ENCODE results near the gene PAX2. TPM values are rescaled to one million over a fixed set of nuclear protein-coding genes. Genes with fewer than 3 reads are reported as not detected.

The PAX2 gene
- total and polyA plus RNA-seq, 2 of the 8 experiments (the other 6 are each of a cell fraction or from before 2014, with no cell fraction given), result 0.02 TPM; not detected in 1

DNA sequence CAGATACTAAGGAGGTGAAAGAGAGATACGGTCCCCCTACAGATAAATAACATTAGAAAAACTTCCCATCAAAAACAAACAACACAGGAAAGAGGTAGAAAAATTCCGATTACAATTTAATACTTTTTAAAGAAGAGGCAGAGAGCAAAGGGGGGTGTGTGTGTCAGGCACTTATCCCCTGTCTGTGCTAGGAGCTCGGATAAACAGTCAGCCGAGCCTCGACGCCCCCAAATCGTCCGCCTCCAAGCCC, 3.6 kb downstream of the PAX2 start:
- Histone ChIP-seq H3K4me3 (ENCODE audit: extremely low read depth in 1 of 4, insufficient read depth in 2 of 4, low read depth in 3 of 4, low read length in 4 of 4) (0 out of 8 replicates have a peak overlapping the region, but pooled peaks of 1 of the 4 experiments have one; percentile 20), H3K27ac (ENCODE audit: low read depth, low read length) (no peak overlapping the region)
- 12% methylated on average over 8 of the region's 8 CpGs; no CpG with 5 or more reads in 1 of the 2 experiments for WGBS, 2 experiments (ENCODE audit: extremely low coverage in 1 of 2, insufficient coverage in 1 of 2, insufficient read length in 1 of 2, insufficient replicate concordance in 2 of 2, low coverage in 1 of 2, low lambda C conversion rate in 2 of 2, missing lambda C conversion rate in 1 of 2)
- TF ChIP-seq POLR2AphosphoS5 (IDR thresholded peaks at IDR 0.05; ENCODE audit: low read depth, low read length) (no peak), CBX8 (IDR thresholded peaks at IDR 0.05; ENCODE audit: borderline replicate concordance, low read depth, low read length) (peak; percentile 1; the same call in 1 of the 2 replicates)

More for the DNA sequence above, 3.6 kb downstream of the PAX2 start:
- POLR2A ChIA-PET (ENCODE audit: partially characterized antibody), result no interaction called here
- Histone ChIP-seq H2BK120ac (replicated peaks; ENCODE audit: low read depth, low read length) (no peak overlapping the region), H3K79me1 (ENCODE audit: low read depth, low read length) (no peaks in the 10 kb centered on the region), H3K18ac (ENCODE audit: extremely low read depth, low read length) (no peak overlapping the region), H2BK12ac (ENCODE audit: low read depth, low read length) (no peak overlapping the region), H3K56ac (replicated peaks; ENCODE audit: insufficient read length, low read depth, low read length) (no peak overlapping the region), H3K9ac (replicated peaks in 1 of 4; ENCODE audit: extremely low read depth in 1 of 4, low read depth in 3 of 4, low read length in 3 of 4) (no peak overlapping the region), H4K20me1 (replicated peaks in 1 of 2; ENCODE audit: control insufficient read depth in 1 of 2, insufficient read depth in 2 of 2, low read length in 2 of 2) (peaks cover 20 to 40% of the 10 kb centered on the region in 2 experiments), H2AK5ac (ENCODE audit: low read depth, low read length) (no peak overlapping the region), H3K9me3 (ENCODE audit: insufficient read depth in 2 of 2, low read depth in 1 of 2, low read length in 1 of 2) (no peaks in the 10 kb centered on the region), H3K4ac (replicated peaks; ENCODE audit: insufficient read length, low read depth, low read length) (no peak overlapping the region), H3K79me2 (ENCODE audit: control insufficient read depth in 1 of 2, insufficient read depth in 2 of 2, low read length in 2 of 2) (no peaks in the 10 kb centered on the region), H4K8ac (ENCODE audit: extremely low read depth, insufficient read depth, low read length) (peak overlapping the region; percentile 28; the same call in 1 of the 2 replicates), H3K14ac (ENCODE audit: insufficient read length) (no peak overlapping the region), H3K27me3 (replicated peaks in 1 of 4; ENCODE audit: control insufficient read depth in 3 of 4, extremely low read depth in 1 of 4, insufficient read depth in 3 of 4, low read length in 3 of 4) (peaks cover 83 to 94% (median 92%) of the 10 kb centered on the region in 4 experiments), H2BK15ac (ENCODE audit: low read length) (no peak overlapping the region), H3K23me2 (ENCODE audit: low read depth, low read length) (peaks cover 2% of the 10 kb centered on the region; the same call in 1 of the 2 replicates), H2BK5ac (ENCODE audit: low read depth, low read length) (no peak overlapping the region), H3K4me1 (replicated peaks in 1 of 4; ENCODE audit: control insufficient read depth in 3 of 4, insufficient read depth in 4 of 4, low read length in 3 of 4) (peaks cover 0 to 17% (median 9%) of the 10 kb centered on the region in 4 experiments; a peak in 6 of 7 replicates), H2BK20ac (ENCODE audit: low read length) (no peak overlapping the region), H3K4me2 (ENCODE audit: insufficient read depth in 1 of 2, low read depth in 2 of 2, low read length in 2 of 2) (no peak overlapping the region; a peak in 1 of 4 replicates), H3K36me3 (ENCODE audit: control insufficient read depth in 2 of 4, insufficient read depth in 4 of 4, low read length in 3 of 4) (peaks cover 0 to 7% (median 0%) of the 10 kb centered on the region in 4 experiments; a peak in 1 of 8 replicates), H4K5ac (ENCODE audit: insufficient read length, low read depth, low read length) (no peak overlapping the region), H4K91ac (replicated peaks; ENCODE audit: insufficient read length, low read length) (no peak overlapping the region), H3K23ac (ENCODE audit: insufficient read length) (no peak overlapping the region), H2AFZ (ENCODE audit: low read length) (no peak overlapping the region)
- DNase-seq (ENCODE audit: low read depth in 1 of 2, low spot score in 2 of 2), result no peak
- CTCF ChIA-PET (ENCODE audit: partially characterized antibody), result interaction anchor here (0.6 to 5.0 kb wide), 12 partner anchors 9 to 393 kb away, joined by 3 to 30 read pairs (median 4); no protein-coding TSS in a partner anchor
- FAIRE-seq, result no peak

Measured in H1 (cell line).